NCI-H524 (cell line): Measurements from ENCODE around the gene ATP2B1.

ENCODE experiments used
- DNase-seq, 2 experiments: peaks; one replicate each; lab custom pipeline; 2025; lab: John Stamatoyannopoulos, UW

ATP2B1 gene

DNA sequence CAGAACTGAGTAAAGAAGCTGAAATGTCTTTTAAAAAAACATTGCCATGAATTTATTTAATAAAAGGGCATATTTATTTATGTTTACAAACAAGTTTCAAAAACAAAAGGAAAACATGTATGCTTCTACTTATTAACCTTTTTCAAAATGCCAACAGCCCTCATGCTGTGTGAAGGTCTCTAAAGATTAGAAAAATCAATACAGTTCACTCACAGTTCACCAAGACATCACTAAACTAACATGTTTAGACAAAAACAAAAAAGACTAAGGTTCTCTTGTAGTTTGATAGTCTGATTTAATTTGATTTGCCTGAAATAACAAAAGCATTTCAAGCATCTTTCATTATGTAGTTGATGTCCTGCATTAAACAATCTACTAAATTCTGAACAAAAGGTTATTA is 118.9 kb downstream of the ATP2B1 start:
- no peak for DNase-seq

DNA sequence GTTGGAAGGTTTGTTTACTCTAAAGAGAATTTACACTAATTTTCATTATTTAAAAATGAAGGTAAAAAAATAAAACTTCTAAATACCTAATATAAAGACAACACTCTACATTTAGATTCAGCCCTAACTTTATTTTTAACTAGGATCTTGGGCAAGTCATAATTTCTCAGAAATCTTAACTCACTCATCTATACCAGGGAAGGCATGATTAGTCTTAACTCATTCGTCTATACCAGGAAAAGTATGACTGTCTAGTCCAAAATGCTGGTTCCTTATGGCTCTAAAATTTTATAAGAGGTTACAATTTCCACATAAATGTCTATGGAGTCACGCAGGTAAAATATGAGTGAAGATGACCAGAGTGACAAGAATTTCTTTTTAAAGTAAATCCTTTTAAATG is 130.1 kb downstream of the ATP2B1 start:
- DNase-seq = no peak

GRCh38 chr12:89576572-89577220 is 131.9 kb downstream of the ATP2B1 start:
- DNase-seq = no peak

DNA sequence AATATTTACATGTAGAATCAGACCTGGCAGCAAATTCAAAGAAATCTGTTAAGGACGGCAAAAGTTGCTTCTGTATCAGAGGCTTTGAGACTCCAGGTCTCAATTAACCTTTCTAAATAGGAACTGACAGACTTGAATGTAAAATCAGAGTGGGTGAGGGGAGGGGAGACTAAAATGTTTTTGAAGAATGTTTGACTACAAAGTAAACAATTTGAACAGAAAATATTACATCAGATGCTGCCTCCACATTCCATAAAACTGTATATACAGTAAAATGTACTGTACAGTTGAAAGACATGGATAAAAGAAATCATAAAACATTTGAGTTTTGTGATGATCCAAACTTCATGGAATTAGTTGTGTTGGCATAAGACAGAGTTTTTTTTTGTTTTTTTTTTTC is 133.3 kb downstream of the ATP2B1 start:
- DNase-seq = no peak

DNA sequence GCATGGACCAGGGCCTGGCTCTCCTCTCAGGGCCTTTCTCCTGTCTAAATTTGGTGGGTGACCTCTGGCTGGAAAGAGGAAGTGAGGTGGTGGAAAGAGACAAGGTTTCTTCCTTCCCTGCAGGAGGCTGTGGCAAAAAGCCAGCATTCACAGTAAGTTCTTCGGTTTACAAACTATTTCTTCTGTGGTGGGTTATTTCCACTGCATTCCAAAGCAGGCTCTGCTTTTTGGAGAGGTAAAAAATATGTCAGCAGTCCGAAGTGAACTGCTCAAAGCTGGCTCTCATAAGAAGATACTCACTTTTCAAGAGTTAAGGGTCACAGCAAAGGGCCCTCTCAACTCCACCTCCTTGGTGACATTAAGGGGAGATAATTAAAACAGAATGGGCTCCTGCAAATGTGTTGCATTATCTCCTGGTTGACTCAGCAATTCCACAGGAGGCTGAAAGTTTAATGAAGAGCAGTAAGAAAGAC is 133.9 kb downstream of the ATP2B1 start:
- no peak for DNase-seq

DNA sequence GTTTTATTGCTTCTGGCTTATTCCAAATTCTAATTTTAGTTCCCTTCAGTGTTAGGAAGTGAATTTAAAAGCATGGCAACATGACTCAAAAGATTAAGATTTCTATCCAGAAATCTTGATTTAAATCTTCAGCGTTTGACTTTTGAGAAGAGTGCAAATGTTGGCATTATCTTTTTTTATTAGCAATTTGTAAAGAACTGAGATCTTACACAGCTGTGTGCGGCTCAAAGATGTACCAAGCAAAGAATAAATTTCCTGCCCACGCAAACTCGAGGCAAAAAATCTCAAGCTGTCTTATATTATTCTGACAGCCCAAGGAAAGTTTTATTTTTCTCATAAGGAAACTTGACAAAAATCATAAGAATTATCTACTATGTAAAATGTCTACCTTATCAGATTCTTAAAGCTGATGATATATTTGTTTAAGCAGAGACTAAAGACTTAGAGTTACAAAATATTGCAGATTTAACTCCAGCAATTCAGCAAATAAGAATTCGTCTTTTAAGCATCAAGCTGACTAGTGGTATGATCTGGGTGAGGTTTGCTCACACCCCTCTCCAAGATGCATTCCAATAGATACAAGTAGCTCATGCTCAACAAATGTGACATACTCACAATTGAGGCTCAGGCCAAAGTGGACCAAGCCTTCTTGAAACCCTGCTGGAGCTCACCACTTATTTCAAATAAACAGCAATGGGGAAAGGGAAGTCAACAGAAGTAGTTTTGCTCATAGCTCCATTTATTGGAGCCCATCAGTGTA is 135.4 kb downstream of the ATP2B1 start:
- DNase-seq = no peak

DNA sequence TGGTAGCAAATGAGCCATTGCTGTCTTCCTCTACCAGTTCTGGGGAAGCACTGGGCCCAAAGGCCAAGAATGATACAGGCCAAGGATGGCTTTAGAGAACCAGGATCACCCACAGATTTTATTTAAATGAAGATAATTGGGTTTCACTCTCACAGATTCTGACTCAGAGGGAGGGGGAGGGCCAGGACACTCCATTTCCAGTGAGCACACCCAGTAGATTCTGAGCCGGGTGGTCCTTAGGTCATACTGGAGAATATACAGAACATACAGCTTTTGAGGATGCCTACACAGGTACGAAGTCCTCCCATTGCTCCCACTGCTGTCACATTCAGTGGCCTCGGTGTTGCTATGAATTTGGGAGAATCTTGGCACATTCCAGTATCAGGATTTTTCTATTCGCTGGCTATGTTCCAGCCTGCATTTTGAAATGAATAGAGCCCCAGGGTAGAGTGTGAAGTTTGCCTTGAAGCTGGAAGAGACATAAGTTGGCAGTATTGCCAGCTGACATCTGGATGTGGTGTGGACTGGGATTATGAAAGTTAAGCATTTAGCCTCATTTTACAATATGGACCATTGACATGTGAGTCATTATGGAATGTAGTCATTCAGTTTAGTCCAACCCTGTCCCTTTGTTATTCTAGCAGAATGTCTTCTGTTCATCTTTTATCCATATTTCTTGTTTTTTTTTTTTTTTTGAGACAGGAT is 137.0 kb downstream of the ATP2B1 start:
- no peak for DNase-seq

GRCh38 chr12:89568484-89568883 is 140.2 kb downstream of the ATP2B1 start:
- no peak for DNase-seq

DNA sequence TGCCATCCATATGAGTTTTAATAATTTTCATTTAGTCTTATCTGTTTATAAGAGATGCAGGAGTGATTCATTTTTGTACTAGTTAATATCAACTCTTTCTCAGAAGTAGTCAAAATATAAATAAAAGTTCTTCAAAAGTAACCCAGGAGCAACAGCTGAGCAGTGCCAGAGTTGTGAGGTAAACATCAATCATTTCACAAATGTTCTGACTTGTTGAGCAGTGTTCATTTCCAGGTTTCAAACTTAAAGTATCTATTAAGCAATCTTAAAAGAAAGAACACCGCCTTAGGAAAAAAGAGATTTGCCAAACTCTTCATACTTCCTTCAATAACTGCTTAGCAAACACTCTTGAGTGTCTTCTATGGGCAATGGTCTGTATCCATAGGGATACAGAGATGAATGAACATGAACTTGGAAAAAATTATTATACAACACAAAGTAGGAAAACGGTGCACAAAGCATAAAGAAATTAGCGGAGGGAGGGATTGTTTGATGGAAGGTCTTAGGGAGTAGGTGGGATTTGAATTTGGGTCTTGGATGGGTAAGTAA is 140.9 kb downstream of the ATP2B1 start:
- DNase-seq = no peak

- no peak for DNase-seq
Observed at GRCh38 chr12:89566615-89567014, 142.0 kb downstream of the ATP2B1 start.

GRCh38 chr12:89565002-89565401 is 143.6 kb downstream of the ATP2B1 start:
- DNase-seq = no peak

GRCh38 chr12:89559753-89560152 is 148.9 kb downstream of the ATP2B1 start:
- no peak for DNase-seq

GRCh38 chr12:89556976-89557375 is 151.7 kb downstream of the ATP2B1 start:
- peak in 1 of 2 experiments; percentile 12 for DNase-seq

- no peak for DNase-seq
Observed at GRCh38 chr12:89552376-89552775, 156.3 kb downstream of the ATP2B1 start.

DNA sequence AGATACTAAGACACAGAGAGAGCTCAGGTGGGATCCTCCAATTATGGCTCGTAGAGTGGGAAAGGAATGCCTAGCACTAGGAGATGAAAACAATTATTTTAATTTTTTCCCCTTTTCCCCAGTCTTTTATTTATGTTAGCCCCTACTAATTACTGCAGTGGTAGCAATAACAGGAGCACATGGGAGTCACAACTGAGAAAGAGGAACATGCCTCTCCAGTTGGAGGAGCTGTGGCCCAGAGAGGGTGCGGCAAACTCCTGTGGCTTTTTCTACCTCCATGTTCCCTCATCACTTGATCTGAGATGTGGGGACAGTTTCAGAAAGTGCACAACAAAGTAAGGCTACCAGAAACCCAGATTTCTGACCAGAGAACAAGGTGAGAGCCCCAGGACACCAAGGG is 156.9 kb downstream of the ATP2B1 start:
- DNase-seq = no peak

- no peak for DNase-seq
Observed at GRCh38 chr12:89547101-89547500, 161.5 kb downstream of the ATP2B1 start.

- DNase-seq = no peak
Observed at GRCh38 chr12:89546151-89546550, 162.5 kb downstream of the ATP2B1 start.

DNA sequence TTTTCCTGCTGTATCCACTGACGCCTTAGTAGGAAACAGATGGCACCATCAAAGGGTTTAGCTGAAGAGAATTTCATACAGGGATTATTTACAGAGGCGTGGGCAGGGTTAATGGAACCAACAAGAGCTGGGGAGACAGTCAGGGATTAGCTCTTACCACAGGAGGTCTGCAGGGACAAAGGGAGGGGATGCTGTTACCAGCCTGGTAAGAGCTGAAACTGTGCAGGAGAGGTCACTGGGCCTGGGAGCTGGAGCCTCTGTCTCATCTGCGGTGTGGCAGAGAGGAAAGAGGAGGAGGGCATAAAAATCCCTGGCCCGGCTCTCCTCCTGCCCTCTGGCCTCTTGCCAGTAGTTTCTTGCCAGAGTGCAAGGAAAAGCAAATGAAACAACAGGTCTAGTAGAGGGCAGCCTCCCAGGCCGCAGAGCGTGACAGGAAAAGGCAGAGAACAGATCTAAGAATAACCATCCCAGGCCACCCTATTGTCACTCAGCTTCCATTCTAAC is 163.9 kb downstream of the ATP2B1 start:
- peak; percentile 95 to 98 for DNase-seq

GRCh38 chr12:89544022-89544421 is 164.6 kb downstream of the ATP2B1 start:
- DNase-seq = no peak

GRCh38 chr12:89542912-89543592 is 165.6 kb downstream of the ATP2B1 start:
- peak; percentile 72 to 83 for DNase-seq

- DNase-seq = no peak
Observed at GRCh38 chr12:89542236-89542635, 166.4 kb downstream of the ATP2B1 start.

- peak in 1 of 2 experiments; percentile 10 for DNase-seq
Observed at GRCh38 chr12:89540586-89540985, 168.1 kb downstream of the ATP2B1 start.
